Lung microvascular endothelial cell (primary cell): Measurements from ENCODE around the gene GRID1. TPM values are rescaled to one million over a fixed set of nuclear protein-coding genes. Genes with fewer than 3 reads are reported as not detected.

Source experiments
- DNase-seq, 2 donors: peaks; one replicate each; pipeline versions ENCODE4 v3.0.0 to v3.0.0-alpha.2; 2010; ENCODE audit warnings: low read depth in 2 of 2
- total RNA-seq: library from RNA; depleted of rRNA; stranded (reverse); fragments of >200 nt; gene quantifications from 2 replicates; pipeline ENCODE4 v1.2.1, GENCODE V29; 2014

GRID1 gene
- total RNA-seq, 1 donor from 2014 or later: not detected

GRCh38 chr10:86294346-86295265 is 72.0 kb downstream of the GRID1 start:
- DNase-seq: no peak

DNA sequence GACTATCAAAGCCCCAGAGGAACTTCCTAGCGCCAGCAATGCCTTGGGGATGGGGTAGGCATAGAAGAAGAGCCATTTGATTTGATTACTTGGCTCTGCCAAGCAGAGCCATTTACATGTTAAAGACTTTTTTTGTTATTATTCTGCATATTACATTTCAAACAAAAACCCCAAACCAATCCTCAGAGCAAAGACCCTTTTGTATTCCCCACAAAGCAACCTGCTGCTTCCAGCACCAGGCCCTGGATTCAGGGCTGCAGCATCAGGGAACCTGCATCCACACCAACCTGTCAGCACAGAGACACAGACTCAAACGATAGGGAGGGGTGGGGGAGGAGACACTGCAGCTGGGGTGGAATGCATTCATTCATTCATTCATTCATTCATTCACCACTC is 73.2 kb downstream of the GRID1 start:
- DNase-seq: no peak

DNA sequence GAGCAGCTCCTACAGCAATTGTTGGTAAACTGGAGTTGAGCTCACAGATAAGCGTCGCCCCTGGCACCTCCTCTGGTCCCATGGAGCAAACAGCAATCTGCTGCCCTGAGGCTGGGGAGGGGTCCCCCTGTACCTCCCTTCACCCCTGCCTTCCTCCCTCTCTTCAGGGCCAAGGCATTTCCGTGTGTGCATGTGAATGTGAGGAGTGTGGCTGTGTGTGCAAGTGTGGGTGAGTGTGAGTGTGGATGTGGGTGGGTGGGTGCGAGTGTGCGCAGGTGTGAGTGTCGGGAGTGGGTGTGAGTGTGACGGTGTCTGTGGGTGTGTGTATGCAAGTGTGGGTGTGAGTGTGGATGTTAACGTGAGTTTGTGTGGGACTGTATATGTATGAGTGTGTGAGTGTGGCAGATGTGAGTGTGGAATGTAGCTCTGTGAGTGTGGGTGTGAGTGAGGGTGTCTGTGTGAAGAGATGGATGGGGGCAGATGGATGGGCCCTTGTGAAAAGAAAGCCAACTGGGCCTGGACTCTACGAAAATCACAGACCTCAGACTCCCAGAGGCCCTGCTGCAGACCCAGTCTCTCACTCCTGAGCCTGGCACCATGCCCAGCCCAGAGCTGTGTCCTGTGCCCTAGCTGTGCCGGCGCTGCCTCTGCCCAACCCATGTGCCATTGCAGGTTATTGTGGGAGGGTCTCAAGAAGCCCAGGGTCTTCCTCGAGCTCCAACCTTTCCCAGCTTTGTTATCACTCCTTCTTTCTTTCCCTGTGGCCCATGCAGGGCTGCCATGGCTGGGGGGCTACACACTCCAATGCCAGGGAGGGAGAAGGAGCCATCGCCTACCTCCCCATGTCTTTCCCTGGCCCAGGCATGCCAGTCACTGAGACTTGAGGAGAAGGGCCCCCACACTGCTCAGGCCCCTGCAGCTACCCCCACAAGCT is 73.9 kb downstream of the GRID1 start:
- no peak for DNase-seq

DNA sequence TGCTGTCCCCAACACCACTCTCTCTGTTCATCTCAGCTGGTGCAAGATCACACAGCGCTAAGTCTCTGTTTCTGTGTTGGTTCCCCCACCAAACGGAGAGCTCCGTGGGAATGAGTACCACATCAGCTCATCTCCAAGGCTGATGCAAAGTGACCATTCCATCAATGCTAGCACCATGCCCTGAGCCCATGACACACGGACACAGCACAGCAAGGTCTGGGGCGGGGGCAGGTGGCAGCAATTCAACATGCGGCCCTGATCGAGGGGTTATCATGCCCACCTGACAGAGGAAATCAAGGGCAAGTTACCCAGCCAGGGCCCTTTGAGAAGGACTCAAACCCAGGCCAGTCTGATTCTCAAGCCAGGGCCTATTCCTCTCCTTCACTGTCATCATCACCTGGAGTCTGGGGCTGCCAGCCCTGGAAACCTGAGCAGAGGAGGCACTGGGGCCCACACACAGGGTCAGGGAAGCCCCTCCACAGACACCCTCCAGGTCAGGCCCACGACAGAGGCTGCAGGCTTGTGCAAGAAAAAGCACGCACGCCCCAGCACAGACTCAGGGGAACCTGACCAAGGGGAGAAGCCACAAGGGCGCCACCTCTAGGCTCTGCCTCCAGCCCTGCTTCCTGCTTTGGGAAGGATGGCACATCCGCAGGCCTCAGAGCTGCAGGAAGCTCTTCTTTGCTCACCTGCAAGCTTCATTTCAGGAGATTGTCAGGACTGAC is 74.8 kb downstream of the GRID1 start:
- DNase-seq: no peak

DNA sequence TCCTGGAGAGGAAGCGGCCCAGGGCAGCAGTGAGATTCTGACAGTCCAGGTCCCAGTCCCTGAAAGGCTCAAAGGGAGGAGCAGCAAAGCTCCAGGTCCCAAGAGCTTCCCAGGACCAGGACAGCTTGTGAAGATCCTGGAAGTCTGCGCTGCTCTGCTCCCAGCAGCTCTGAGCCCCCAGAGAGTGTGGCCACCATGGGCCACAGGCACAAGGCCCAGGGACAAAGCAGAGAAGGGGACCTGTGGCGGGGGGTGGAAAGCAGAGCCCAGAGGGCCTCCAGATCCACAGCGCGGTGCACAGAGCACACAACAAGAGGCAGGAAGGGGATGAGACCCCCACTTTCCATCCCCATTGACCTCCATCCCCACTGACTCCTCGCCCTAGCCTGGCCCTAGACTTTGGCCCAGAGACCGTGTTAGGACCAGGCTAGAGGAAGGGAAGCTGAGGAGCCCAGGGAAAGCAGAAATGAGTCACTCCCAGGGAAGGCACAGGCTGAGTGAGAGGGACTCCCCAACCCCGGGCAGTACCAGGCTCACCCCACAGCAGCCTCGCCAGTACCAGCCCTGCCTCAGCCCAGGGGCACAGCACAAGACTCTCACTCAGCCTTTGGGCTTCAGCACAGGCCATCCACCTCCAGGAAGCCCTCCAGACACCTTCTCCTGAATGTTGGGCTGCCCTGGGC is 75.5 kb downstream of the GRID1 start:
- DNase-seq: no peak

- no peak for DNase-seq
These were observed 77.1 kb downstream of the GRID1 start for GRCh38 chr10:86289577-86289868.

DNA sequence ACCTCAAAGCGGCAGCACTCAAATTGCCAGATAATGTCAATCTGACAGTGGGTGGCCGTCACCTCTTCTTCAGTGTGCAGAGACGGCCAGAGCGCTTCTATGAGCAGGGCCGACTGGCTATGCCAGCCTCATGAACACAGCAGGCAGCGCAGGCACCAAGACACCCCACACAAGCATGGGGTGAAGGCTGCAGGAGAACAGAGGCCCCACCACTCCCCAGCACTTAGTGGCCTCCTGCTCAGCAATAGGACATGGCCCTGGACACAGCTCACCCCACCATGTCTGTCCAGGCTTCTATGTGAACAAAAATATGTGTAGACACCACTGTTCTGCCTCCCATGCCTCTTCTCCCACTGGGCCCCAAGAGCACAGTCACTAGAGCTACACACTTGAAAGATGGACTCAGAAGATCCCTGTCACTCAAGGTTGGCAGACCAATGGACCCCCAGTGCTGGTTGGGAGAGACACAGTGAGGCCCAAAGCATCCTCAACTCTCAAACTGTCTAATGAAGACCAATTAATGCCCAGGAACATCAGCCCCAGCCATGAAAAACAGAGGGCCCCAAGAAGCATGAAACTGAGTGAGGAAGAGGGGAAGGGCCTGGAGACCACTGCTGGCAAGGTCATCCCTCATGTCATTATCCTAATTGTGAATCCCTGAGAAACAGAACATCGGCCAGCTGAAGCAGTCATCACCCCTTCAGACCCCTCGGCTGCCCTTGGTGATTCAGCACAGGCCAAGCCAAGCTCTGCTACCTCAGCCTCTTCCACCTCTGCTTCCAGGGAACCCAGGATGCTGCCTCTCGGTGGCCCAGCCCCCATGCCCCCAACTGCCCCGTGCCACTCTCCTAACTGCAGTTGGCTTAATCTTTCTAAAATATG is 77.7 kb downstream of the GRID1 start:
- DNase-seq: no peak

GRCh38 chr10:86287966-86288579 is 78.5 kb downstream of the GRID1 start:
- no peak for DNase-seq

DNA sequence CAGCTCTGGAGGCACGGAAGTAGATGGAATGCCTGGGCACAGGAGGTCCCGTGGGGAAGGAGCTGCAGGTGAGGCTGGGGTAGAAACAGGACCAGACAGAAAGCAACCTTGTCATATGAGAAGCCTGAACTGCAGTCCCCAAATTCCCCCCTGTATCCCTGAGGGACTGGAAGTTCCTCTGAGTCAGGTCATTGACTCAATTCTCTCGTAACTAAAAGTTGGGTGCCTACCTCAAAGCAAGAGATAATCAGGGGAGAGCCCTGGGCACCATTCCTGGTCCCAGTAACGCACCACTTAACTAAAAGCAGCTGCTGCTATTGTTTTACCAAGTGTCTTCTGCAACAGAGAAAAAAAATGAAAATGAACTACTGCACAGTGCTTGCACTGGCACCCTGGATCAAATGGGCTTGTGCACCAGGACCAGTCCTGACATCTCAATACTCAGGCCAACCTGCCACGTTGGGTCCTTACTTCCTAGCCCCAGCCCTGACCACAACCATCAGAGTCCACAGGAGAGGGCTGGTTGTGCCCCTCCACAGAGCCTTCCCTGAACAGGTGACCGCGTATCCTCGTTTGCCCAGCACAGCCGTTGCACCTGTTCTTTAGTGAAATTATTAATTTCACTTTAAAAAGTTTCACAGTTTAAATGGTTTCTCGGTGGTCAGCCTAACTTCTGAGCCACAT is 79.3 kb downstream of the GRID1 start:
- DNase-seq: no peak

DNA sequence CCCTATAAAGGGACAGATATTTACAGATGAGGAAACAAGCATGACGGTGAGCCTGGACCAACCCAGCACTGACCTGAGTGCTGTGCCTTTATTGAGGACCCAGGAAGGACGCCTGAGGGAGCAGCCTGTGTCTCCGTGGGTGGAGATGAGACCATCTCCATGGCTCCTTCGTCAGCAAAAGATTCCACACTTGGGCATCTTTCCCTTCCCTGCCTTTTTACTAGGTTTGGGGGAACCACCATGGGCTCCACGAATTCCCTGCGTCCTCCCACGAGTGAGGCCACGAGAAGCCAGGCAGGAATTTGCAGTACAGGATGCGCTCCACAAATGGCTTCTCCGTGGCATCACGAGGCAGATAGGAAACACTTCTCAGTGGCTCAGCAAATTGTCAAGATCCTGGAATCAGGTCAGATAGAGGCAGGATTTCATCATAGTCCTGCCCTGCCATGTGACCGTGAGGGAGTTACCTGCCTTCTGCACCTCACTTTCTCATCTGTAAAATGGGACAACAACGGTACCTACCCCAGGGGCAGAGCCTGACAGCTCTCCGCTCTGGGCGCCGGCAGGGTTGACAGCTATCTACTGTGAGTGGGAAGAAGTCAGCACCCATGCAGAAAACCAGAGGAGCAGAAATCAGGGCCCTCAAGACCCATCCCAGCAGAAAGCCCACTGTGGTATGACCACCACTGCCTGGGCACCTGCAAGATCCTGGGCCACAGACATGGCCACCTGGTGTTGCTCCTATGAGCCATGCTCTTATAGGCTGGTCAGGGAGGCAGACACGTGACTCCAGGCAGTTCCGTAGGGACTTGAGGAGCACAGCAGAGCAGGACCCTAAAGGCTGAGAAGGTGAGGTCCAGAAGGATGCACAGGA is 80.1 kb downstream of the GRID1 start:
- no peak for DNase-seq

GRCh38 chr10:86285136-86285790 is 81.3 kb downstream of the GRID1 start:
- no peak for DNase-seq

GRCh38 chr10:86284355-86285105 is 82.1 kb downstream of the GRID1 start:
- no peak for DNase-seq

DNA sequence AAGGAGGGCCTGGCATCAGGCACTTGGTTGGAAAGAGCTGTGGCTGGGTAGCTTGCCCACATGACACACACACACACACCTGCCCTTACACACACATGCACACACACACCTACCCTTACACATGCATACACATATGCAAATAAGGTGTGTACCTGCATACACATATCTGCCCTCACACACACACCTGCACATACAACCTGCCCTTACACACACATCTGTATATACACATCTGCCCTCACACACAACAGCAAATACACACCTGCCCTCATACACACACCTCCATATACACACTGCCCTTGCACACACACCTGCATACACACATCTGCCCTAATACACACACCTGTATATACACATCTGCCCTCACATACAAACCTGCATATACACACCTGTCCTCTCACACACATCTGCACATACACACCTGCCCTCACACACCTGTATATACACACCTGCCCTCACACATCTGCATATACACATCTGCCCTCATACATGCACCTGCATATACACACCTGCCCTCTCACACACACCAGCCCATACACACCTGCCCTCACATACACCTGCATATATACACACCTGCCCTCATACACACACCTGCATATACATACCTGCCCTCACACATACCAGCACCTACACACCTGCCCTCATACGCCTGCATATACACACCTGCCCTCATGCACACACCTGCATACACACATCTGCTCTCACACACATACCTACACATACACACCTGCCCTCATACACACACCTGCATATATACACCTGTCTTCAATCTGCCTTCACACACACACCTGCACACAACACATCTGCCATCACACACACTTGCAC is 82.9 kb downstream of the GRID1 start:
- DNase-seq: no peak

DNA sequence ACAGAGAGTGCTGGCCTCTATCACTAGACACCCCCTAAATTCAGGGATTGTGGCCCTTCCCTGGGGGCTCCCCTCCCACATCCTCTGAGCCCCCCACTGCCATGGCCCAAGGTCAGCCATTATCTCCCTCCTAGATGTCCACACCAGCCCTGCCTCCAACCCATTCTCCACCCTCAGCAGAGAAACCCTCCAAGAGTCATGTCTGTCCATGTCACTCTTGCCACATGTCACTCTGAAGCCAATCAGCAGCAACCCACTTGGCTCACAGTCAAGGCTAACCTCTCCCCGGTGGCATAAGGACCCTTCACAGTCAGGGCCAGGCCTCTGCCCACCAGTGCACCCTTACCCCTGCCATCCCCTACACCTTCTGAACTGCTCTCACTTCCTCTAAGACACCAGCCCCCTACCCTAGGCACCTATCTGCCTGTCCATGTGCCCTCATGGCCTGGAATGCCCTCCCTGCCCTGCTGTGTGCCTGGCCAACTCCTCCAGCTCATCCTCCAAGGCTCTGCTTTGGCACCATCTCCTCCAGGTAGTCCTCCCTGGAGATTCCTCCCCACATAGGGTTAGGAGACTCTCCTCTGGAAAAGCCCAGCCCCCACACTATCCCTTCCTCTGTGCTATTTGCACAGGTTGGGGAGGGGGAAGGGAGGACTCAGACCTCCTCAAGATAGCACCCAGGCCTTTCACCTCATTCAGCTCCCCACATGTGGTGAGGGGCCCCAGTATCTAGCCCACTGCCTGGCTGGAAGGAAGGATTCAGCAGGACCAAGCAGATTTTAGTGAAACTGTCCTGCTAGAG is 83.7 kb downstream of the GRID1 start:
- no peak for DNase-seq

- no peak for DNase-seq
These were observed 85.2 kb downstream of the GRID1 start for GRCh38 chr10:86281396-86281795.
